Measurements from ENCODE around the gene TRIM67.

Gene TRIM67

GRCh38 chr1:231208980-231209379 is 47.1 kb downstream of the TRIM67 start:
- no peak for ATAC-seq
- no peak for TF ChIP-seq ZNF565 (CRISPR knock-in tag; conservative IDR thresholded peaks at IDR 0.05; ENCODE audit: low read depth)
- TF ChIP-seq POU6F1 (CRISPR knock-in tag; IDR thresholded peaks at IDR 0.05; ENCODE audit: borderline replicate concordance, low read depth) = no peak
- TF ChIP-seq TSHZ2 (CRISPR knock-in tag; IDR thresholded peaks at IDR 0.05) = no peak
- no peak for TF ChIP-seq PATZ1 (CRISPR knock-in tag; IDR thresholded peaks at IDR 0.05; ENCODE audit: borderline replicate concordance)
- no peak for TF ChIP-seq OSR1 (CRISPR knock-in tag; IDR thresholded peaks at IDR 0.05)
- no peak for TF ChIP-seq ESRRG (CRISPR knock-in tag; IDR thresholded peaks at IDR 0.05)
- no peak for TF ChIP-seq CSRNP3 (CRISPR knock-in tag; IDR thresholded peaks at IDR 0.05)
- TF ChIP-seq GLIS3 (CRISPR knock-in tag; IDR thresholded peaks at IDR 0.05) = no peak
- TF ChIP-seq ZNF70 (CRISPR knock-in tag; IDR thresholded peaks at IDR 0.05) = no peak
- no peak for TF ChIP-seq SNAI2 (CRISPR knock-in tag; IDR thresholded peaks at IDR 0.05)
- TF ChIP-seq TCF4 (CRISPR knock-in tag; IDR thresholded peaks at IDR 0.05; ENCODE audit: borderline replicate concordance) = no peak
- TF ChIP-seq TOX (CRISPR knock-in tag; IDR thresholded peaks at IDR 0.05; ENCODE audit: borderline replicate concordance) = no peak
- no peak for TF ChIP-seq ISL1 (CRISPR knock-in tag; IDR thresholded peaks at IDR 0.05)
- no peak for TF ChIP-seq BACH2 (CRISPR knock-in tag; IDR thresholded peaks at IDR 0.05; ENCODE audit: borderline replicate concordance)
- TF ChIP-seq PPARA (CRISPR knock-in tag; IDR thresholded peaks at IDR 0.05; ENCODE audit: borderline replicate concordance) = no peak

GRCh38 chr1:231209531-231209930 is 47.7 kb downstream of the TRIM67 start:
- no peak for ATAC-seq

More at GRCh38 chr1:231209531-231209930, 47.7 kb downstream of the TRIM67 start:
- no peak for TF ChIP-seq ZC3H10 (CRISPR knock-in tag; IDR thresholded peaks at IDR 0.05)
- TF ChIP-seq GLIS3 (CRISPR knock-in tag; IDR thresholded peaks at IDR 0.05) = no peak
- no peak for TF ChIP-seq PPARA (CRISPR knock-in tag; IDR thresholded peaks at IDR 0.05; ENCODE audit: borderline replicate concordance)
- no peak for TF ChIP-seq OSR1 (CRISPR knock-in tag; IDR thresholded peaks at IDR 0.05)
- TF ChIP-seq CREB5 (CRISPR knock-in tag; IDR thresholded peaks at IDR 0.05; ENCODE audit: low read depth) = no peak
- TF ChIP-seq TSHZ2 (CRISPR knock-in tag; IDR thresholded peaks at IDR 0.05) = no peak
- TF ChIP-seq CSRNP3 (CRISPR knock-in tag; IDR thresholded peaks at IDR 0.05) = no peak
- TF ChIP-seq BACH2 (CRISPR knock-in tag; IDR thresholded peaks at IDR 0.05; ENCODE audit: borderline replicate concordance) = no peak
- no peak for TF ChIP-seq CSDC2 (CRISPR knock-in tag; IDR thresholded peaks at IDR 0.05)
- TF ChIP-seq TOX (CRISPR knock-in tag; IDR thresholded peaks at IDR 0.05; ENCODE audit: borderline replicate concordance) = no peak
- TF ChIP-seq ISL1 (CRISPR knock-in tag; IDR thresholded peaks at IDR 0.05) = no peak
- no peak for TF ChIP-seq POU6F1 (CRISPR knock-in tag; IDR thresholded peaks at IDR 0.05; ENCODE audit: borderline replicate concordance, low read depth)

All from SK-N-SH treated with all-trans-retinoic acid at 6 μM for 48 hours (cell line).